Small intestine (tissue), 7 donors: Measurements from ENCODE around the gene MAZ. TPM values are rescaled to one million over a fixed set of nuclear protein-coding genes. Genes with fewer than 3 reads are reported as not detected.

ENCODE experiments used
- DNase-seq, 2 donors: peaks; one replicate each; pipeline versions ENCODE4 v3.0.0 to v3.0.0-alpha.2; 2013
- FAIRE-seq: peaks from 2 replicates; lab custom pipeline; 2012; peaks lifted over from hg19 to GRCh38; lab: Jason Lieb, UNC
- H3K27ac ChIP-seq, 3 donors: one replicate each; pipeline ENCODE4 v1.5.1; 2013; ENCODE audit warnings: low read length in 2 of 3, mild to moderate bottlenecking in 2 of 3, control low read depth in 1 of 3, inconsistent platforms in 1 of 3, low read depth in 1 of 3, moderate library complexity in 1 of 3
- H3K27me3 ChIP-seq, 3 donors: one replicate each; pipeline ENCODE4 v1.6.1; 2013; ENCODE audit warnings: low read length in 3 of 3, inconsistent platforms in 1 of 3; ENCODE audit not compliant: control insufficient read depth in 3 of 3, insufficient read depth in 3 of 3
- H3K36me3 ChIP-seq, 3 donors: one replicate each; pipeline ENCODE4 v1.6.1; 2013; ENCODE audit warnings: low read length in 3 of 3, inconsistent platforms in 1 of 3, low read depth in 1 of 3, mild to moderate bottlenecking in 1 of 3, moderate library complexity in 1 of 3; ENCODE audit not compliant: control insufficient read depth in 3 of 3, insufficient read depth in 2 of 3
- H3K4me1 ChIP-seq, 3 donors: one replicate each; pipeline ENCODE4 v1.6.1; 2013; ENCODE audit warnings: low read length in 2 of 3, inconsistent platforms in 1 of 3, low read depth in 1 of 3, mild to moderate bottlenecking in 1 of 3, moderate library complexity in 1 of 3; ENCODE audit not compliant: control insufficient read depth in 3 of 3, insufficient read depth in 2 of 3
- H3K4me3 ChIP-seq, 3 donors: one replicate each; pipeline ENCODE4 v1.5.1; 2013; ENCODE audit warnings: low read length in 3 of 3, control low read depth in 1 of 3, inconsistent platforms in 1 of 3, low read depth in 1 of 3, mild to moderate bottlenecking in 1 of 3, moderate library complexity in 1 of 3
- H3K9me3 ChIP-seq, 2 donors: one replicate each; pipeline ENCODE4 v1.6.1; 2013; ENCODE audit warnings: low read depth in 1 of 2, low read length in 1 of 2; ENCODE audit not compliant: control insufficient read depth in 2 of 2, insufficient read depth in 1 of 2
- WGBS, 3 donors: extraction: QIAGEN DNeasy Blood & Tissue Kit; methylation state at CpG; one replicate each; pipeline ENCODE4 v1.1.7; 2013; 5-methylcytosine and 5-hydroxymethylcytosine counted together
- polyA plus RNA-seq, 4 donors: library from polyadenylated mRNA; stranded (reverse) in 3 of 4; unstranded in 1 of 4; fragments of 200-250 nt in 3 of 4; fragments of 120-200 nt in 1 of 4; gene quantifications; one replicate each; pipeline versions ENCODE4 v1.2.1 to v1.2.3, GENCODE V29; 2013
- donor health status: healthy with polysubstance abuse.
- donor health status: control.
- donor health status: control.
- donor health status: Bipolar disorder and iron deficiency.
- donor health status: healthy.

Gene MAZ
- polyA plus RNA-seq, 4 donors, result 91.9 to 269 (median 170) TPM

DNA sequence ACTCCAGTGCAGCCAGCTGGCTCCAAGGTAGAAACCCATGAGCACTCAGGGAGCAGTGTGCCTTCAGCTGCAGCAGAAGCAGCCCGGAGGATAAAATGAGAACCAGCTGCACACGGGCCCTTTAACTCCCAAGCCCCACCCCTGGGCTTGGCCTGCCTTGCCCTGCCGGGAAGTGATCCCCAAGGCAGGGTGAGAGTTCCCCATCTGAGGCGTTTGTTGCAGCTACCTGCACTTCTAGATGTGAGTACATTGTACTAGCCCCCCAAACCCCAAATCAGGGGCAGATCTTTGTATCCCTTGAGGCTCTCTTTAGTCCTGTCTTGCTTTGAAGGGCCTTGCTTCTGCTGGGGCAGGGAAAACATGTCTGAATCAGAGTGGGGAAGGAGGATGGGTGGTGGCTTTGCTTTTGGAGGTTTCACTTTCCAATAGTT lies 14.0 kb downstream of the MAZ start, which contains the start of gene MVP:
MVP (plus strand) TSS at position 192 of the 431 bp plus-strand sequence. CDS start 10,088 bp downstream, outside the sequence.
- 0 to 2% (median 0%) methylated on average over 4 of the region's 4 CpGs for WGBS, 3 donors
- Histone ChIP-seq H3K27me3 (no peaks in the 10 kb centered on the region), H3K4me1 (peaks cover under 1 to 69% (median 15%) of the 10 kb centered on the region in 3 donors), H3K36me3 (peaks cover 0 to 49% (median 2%) of the 10 kb centered on the region in 3 donors), H3K9me3 (no peaks in the 10 kb centered on the region), H3K27ac (peak within 1 kb of the TSS; percentile 84 to 97 (median 91)), H3K4me3 (peak within 1 kb of the TSS; percentile 46 to 87 (median 77))
- DNase-seq, result peak; percentile 84 to 91
- no peak for FAIRE-seq

GRCh38 chr16:29820730-29821642 lies 14.7 kb downstream of the MAZ start:
- H3K36me3 ChIP-seq, result peaks cover 0 to 56% (median 2%) of the 10 kb centered on the region in 3 donors
- no peaks in the 10 kb centered on the region for H3K27me3 ChIP-seq
- H3K9me3 ChIP-seq, result no peaks in the 10 kb centered on the region
- 1 to 14% (median 3%) methylated on average over 11 of the region's 11 CpGs for WGBS, 3 donors
- FAIRE-seq, result no peak
- peak overlapping the region; percentile 84 to 97 (median 91) for H3K27ac ChIP-seq
- peak overlapping the region; percentile 46 to 87 (median 77) for H3K4me3 ChIP-seq
- peak; percentile 73 to 96 for DNase-seq
- peaks cover 7 to 75% (median 19%) of the 10 kb centered on the region in 3 donors for H3K4me1 ChIP-seq

- DNase-seq (peak in 1 of 2 donors; percentile 78), FAIRE-seq (no peak)
- WGBS, 3 donors, result 2 to 29% (median 9%) methylated on average over 7 of the region's 7 CpGs
- H3K27ac ChIP-seq, result peak overlapping the region; percentile 84 to 97 (median 91)
- H3K36me3 ChIP-seq, result peaks cover 0 to 58% (median 2%) of the 10 kb centered on the region in 3 donors
- H3K27me3 ChIP-seq, result no peaks in the 10 kb centered on the region
- H3K4me1 ChIP-seq, result peaks cover 9 to 79% (median 22%) of the 10 kb centered on the region in 3 donors
- peak overlapping the region; percentile 27 to 77 (median 46) for H3K4me3 ChIP-seq
- H3K9me3 ChIP-seq, result no peaks in the 10 kb centered on the region
Measured at GRCh38 chr16:29821643-29822115, 15.3 kb downstream of the MAZ start.

DNA sequence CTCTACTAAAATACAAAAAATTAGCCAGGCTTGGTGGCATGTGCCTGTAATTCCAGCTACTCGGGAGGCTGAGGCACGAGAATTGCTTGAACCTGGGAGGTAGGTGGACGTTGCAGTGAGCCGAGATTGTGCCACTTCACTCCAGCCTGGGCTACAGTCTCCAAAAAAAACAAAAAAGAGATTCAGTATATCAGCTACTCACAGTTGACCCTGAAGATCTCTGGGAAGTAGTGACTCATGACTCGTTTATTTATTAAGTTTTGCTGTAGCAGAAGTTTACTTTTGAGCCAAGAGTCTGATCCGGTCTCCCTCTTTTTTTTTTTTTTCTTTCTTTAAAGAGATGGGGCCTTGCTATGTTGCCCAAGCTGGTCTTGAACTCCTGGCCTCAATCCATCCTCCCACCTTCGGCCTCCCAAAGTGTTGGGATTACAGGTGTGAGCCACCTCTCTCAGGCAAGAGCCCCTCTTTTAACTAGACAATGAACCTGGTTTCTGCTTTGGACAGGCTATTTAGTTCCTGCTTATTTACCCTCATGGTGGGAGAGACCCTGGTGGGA lies 18.3 kb downstream of the MAZ start:
- FAIRE-seq (no peak), DNase-seq (peak in 1 of 2 donors; percentile 68)
- Histone ChIP-seq H3K27me3 (no peaks in the 10 kb centered on the region), H3K4me3 (no peak overlapping the region), H3K36me3 (peaks cover 0 to 42% (median 0%) of the 10 kb centered on the region in 3 donors), H3K9me3 (no peaks in the 10 kb centered on the region), H3K4me1 (peaks cover 15 to 81% (median 25%) of the 10 kb centered on the region in 3 donors), H3K27ac (peak overlapping the region; percentile 88 to 90 (median 89))
- 17 to 28% (median 23%) methylated on average over 7 of the region's 7 CpGs for WGBS, 3 donors

DNA sequence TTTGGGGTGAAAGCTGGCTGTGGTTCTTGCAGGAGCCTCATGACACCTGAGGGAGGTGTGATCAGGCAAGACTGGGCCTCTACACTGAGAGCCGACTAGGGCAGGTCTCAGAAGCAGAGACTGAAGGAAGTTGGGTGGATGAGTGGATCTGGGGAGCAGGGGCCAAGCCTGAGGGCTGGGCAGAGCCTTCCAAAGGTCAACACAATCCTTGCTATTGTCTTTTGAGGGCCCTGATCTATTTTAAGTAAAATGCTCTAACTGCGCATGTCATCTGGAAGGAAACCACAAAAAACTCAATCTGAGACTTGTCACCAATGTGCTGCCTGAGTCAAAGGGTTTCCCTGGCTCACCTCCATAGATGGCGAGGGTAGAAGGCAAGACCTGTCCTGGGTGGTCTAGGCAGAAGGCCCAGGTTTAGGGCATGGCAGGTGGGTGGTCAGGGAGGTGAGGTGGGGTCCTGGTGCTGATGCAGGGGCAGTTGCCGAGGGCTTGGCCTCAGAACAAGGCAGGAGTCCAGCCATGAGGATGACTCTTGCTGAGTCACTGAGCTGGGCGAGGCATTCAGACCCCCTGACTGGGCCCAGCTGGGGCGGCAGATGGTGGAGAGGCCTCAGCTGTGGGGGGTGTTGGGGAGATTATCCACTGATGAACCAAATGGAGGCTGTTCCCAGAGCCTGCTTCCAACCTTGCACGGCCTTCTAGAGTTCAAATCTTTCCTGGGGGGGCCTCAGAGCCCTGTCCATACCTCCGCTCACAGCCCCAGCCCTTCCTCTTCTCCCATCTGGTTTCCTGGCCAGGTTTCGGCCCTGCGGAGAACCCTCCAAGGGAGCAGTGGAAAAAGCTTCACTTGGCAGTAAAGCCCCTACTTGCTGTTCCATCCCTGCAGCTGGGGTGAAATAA lies 19.1 kb downstream of the MAZ start:
- Histone ChIP-seq H3K4me3 (no peak overlapping the region), H3K9me3 (no peaks in the 10 kb centered on the region), H3K27me3 (no peaks in the 10 kb centered on the region), H3K36me3 (peaks cover 0 to 44% (median 0%) of the 10 kb centered on the region in 3 donors), H3K4me1 (peaks cover 15 to 83% (median 22%) of the 10 kb centered on the region in 3 donors), H3K27ac (peak overlapping the region; percentile 88 to 90 (median 89))
- no peak for FAIRE-seq
- 41 to 51% (median 50%) methylated on average over 9 to 10 of the region's 10 CpGs for WGBS, 3 donors
- DNase-seq, result peak; percentile 67 to 82

DNA sequence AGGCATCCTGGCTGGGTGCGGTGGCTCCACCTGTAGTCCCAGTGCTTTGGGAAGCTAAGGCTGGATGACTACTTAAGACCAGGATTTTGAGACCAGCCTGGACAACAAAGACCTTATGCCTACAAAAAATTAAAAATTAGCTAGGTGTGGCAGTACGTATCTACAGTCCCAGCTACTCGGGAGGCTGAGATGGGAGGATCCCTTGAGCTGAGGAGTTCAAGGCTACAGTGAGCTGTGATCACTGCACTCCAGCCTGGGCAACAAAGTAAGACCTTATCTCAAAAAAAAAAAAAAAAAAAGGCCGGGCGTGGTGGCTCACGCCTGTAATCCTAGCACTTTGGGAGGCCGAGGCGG lies 20.0 kb downstream of the MAZ start:
- no peak overlapping the region for H3K4me3 ChIP-seq
- peaks cover 15 to 85% (median 22%) of the 10 kb centered on the region in 3 donors for H3K4me1 ChIP-seq
- no peak for FAIRE-seq
- peak overlapping the region; percentile 88 to 90 (median 89) for H3K27ac ChIP-seq
- WGBS, 3 donors, result 41 to 65% (median 61%) methylated on average over 4 to 6 of the region's 8 CpGs
- no peaks in the 10 kb centered on the region for H3K27me3 ChIP-seq
- peak in 1 of 2 donors; percentile 77 for DNase-seq
- H3K9me3 ChIP-seq, result no peaks in the 10 kb centered on the region
- peaks cover 0 to 47% (median 0%) of the 10 kb centered on the region in 3 donors for H3K36me3 ChIP-seq

- Histone ChIP-seq H3K4me3 (no peak overlapping the region), H3K27ac (peak overlapping the region in 1 of 3 donors; percentile 95), H3K4me1 (peaks cover 8 to 41% (median 10%) of the 10 kb centered on the region in 3 donors), H3K27me3 (no peaks in the 10 kb centered on the region), H3K36me3 (peaks cover 13 to 64% (median 16%) of the 10 kb centered on the region in 3 donors), H3K9me3 (no peaks in the 10 kb centered on the region)
- no peak for FAIRE-seq
- no peak for DNase-seq
- WGBS, 3 donors, result 94 to 99% (median 95%) methylated on average over 11 of the region's 11 CpGs
Measured at GRCh38 chr16:29830774-29831173, 24.4 kb downstream of the MAZ start.
